Measurements from ENCODE around the gene ACSBG1.

Gene ACSBG1

GRCh38 chr15:78194568-78194925 lies 39.8 kb downstream of the ACSBG1 start:
- peak overlapping the region; percentile 1 for H2BK5ac ChIP-seq (ENCODE audit: low read length)
- no peak for DNase-seq (ENCODE audit: low spot score)
- no peak overlapping the region for H3K4me2 ChIP-seq (ENCODE audit: insufficient read depth, low read length, poor library complexity, severe bottlenecking)
- H2BK120ac ChIP-seq (ENCODE audit: low read depth, low read length): no peak overlapping the region
- H3K9ac ChIP-seq (ENCODE audit: low read depth, low read length, poor library complexity): peak overlapping the region; percentile 51
- no peak overlapping the region for H2AK5ac ChIP-seq (ENCODE audit: low read depth, low read length)
- peak overlapping the region; percentile 86 for H2BK15ac ChIP-seq (ENCODE audit: low read length)
- peak overlapping the region; percentile 3 for H3K18ac ChIP-seq (ENCODE audit: low read length)
- no peak overlapping the region for H3K27ac ChIP-seq (replicated peaks; ENCODE audit: low read length)
- H2AFZ ChIP-seq (ENCODE audit: low read length): peak overlapping the region; percentile 29
- H3K9me3 ChIP-seq (replicated peaks in 1 of 2; ENCODE audit: control insufficient read depth in 2 of 2, insufficient read depth in 1 of 2, low read depth in 1 of 2, low read length in 2 of 2): no peaks in the 10 kb centered on the region
- H3K4ac ChIP-seq (ENCODE audit: low read length): no peak overlapping the region
- H3K4me1 ChIP-seq (ENCODE audit: control insufficient read depth in 2 of 2, insufficient read depth in 1 of 2, low read depth in 1 of 2, low read length in 2 of 2): peaks cover 0 to 4% of the 10 kb centered on the region in 2 donors
- no peaks in the 10 kb centered on the region for H3K79me1 ChIP-seq (ENCODE audit: low read depth, low read length)
- peak overlapping the region; percentile 69 for H3K23ac ChIP-seq (ENCODE audit: low read depth, low read length, poor library complexity)
- H2BK12ac ChIP-seq (ENCODE audit: low read length): peak overlapping the region; percentile 28
- no peaks in the 10 kb centered on the region for H3K36me3 ChIP-seq (replicated peaks in 1 of 2; ENCODE audit: control insufficient read depth in 2 of 2, insufficient read depth in 2 of 2, low read length in 2 of 2)
- H3K14ac ChIP-seq (ENCODE audit: low read length): no peak overlapping the region
- H4K91ac ChIP-seq (ENCODE audit: low read depth, low read length, poor library complexity): no peak overlapping the region
- no peak overlapping the region for H4K8ac ChIP-seq (ENCODE audit: low read depth, low read length)
- no peaks in the 10 kb centered on the region for H3K27me3 ChIP-seq (ENCODE audit: control insufficient read depth in 3 of 3, insufficient read depth in 3 of 3, low read depth in 1 of 3, low read length in 3 of 3)
- no CpG with 5 or more reads among the region's 15 CpGs for WGBS, 2 donors (ENCODE audit: extremely low coverage in 2 of 2, insufficient read length in 2 of 2, insufficient replicate concordance in 1 of 2)
- H3K4me3 ChIP-seq (ENCODE audit: low read length in 2 of 2): no peak overlapping the region

DNA sequence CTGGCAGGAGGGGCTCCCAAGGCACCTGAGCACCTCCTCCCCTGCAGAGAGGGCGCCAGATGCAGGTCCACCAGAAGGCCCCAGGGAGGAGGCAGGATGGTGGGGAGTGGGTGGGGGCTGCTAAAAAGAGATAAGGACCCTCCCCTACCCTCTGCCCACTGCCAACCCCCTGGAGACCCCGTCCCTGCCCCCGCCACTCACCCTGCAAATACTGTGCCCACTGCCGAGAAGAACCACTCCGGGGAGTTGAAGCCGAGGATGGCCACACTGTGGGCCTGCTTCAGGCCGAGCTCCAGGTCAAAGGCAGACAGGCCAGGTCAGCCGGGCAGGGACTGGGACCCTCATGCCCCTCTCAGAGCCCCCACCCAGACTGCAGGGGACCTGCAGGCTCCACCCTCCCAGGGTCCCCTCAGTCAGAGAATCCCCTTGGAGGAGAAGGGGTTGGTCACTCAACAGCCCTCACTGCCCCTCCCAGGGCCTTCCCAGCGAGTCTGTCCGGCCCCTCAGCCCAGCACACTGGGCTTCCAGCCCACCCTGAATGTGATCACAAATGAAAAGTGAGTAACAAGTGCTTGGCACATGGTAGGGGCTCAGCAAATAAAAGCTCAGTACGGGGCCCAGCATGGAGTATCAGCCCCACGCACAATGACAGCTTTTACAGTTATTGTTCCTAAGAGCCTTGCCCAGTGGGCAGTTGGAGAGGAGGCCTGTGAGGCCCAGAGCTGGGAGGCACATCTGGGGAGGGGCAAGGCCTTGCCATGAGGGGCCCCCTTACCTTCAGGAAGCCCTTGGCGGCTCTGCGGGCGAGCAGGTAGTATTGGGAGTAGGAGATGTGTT lies 40.4 kb downstream of the ACSBG1 start:
- H3K79me1 ChIP-seq (ENCODE audit: low read depth, low read length): no peaks in the 10 kb centered on the region
- no peak overlapping the region for H3K4me2 ChIP-seq (ENCODE audit: insufficient read depth, low read length, poor library complexity, severe bottlenecking)
- H4K91ac ChIP-seq (ENCODE audit: low read depth, low read length, poor library complexity): no peak overlapping the region
- no peak overlapping the region for H3K14ac ChIP-seq (ENCODE audit: low read length)
- H3K4me3 ChIP-seq (ENCODE audit: low read length in 2 of 2): no peak overlapping the region
- H3K4ac ChIP-seq (ENCODE audit: low read length): no peak overlapping the region
- no peak overlapping the region for H2BK120ac ChIP-seq (ENCODE audit: low read depth, low read length)
- no peak overlapping the region for H3K27ac ChIP-seq (replicated peaks; ENCODE audit: low read length)
- peak overlapping the region; percentile 31 for H3K18ac ChIP-seq (ENCODE audit: low read length)
- H3K23ac ChIP-seq (ENCODE audit: low read depth, low read length, poor library complexity): no peak overlapping the region
- peak overlapping the region; percentile 1 for H2BK5ac ChIP-seq (ENCODE audit: low read length)
- H3K9me3 ChIP-seq (replicated peaks in 1 of 2; ENCODE audit: control insufficient read depth in 2 of 2, insufficient read depth in 1 of 2, low read depth in 1 of 2, low read length in 2 of 2): no peaks in the 10 kb centered on the region
- no CpG with 5 or more reads among the region's 15 CpGs for WGBS, 2 donors (ENCODE audit: extremely low coverage in 2 of 2, insufficient read length in 2 of 2, insufficient replicate concordance in 1 of 2)
- no peaks in the 10 kb centered on the region for H3K36me3 ChIP-seq (replicated peaks in 1 of 2; ENCODE audit: control insufficient read depth in 2 of 2, insufficient read depth in 2 of 2, low read length in 2 of 2)
- H2AK5ac ChIP-seq (ENCODE audit: low read depth, low read length): peak overlapping the region; percentile 46
- H4K8ac ChIP-seq (ENCODE audit: low read depth, low read length): no peak overlapping the region
- H3K9ac ChIP-seq (ENCODE audit: low read depth, low read length, poor library complexity): no peak overlapping the region
- peaks cover 0 to 4% of the 10 kb centered on the region in 2 donors for H3K4me1 ChIP-seq (ENCODE audit: control insufficient read depth in 2 of 2, insufficient read depth in 1 of 2, low read depth in 1 of 2, low read length in 2 of 2)
- H2AFZ ChIP-seq (ENCODE audit: low read length): peak overlapping the region; percentile 29
- H2BK15ac ChIP-seq (ENCODE audit: low read length): peak overlapping the region; percentile 86
- no peak for DNase-seq (ENCODE audit: low spot score)
- H2BK12ac ChIP-seq (ENCODE audit: low read length): no peak overlapping the region
- H3K27me3 ChIP-seq (ENCODE audit: control insufficient read depth in 3 of 3, insufficient read depth in 3 of 3, low read depth in 1 of 3, low read length in 3 of 3): no peaks in the 10 kb centered on the region

DNA sequence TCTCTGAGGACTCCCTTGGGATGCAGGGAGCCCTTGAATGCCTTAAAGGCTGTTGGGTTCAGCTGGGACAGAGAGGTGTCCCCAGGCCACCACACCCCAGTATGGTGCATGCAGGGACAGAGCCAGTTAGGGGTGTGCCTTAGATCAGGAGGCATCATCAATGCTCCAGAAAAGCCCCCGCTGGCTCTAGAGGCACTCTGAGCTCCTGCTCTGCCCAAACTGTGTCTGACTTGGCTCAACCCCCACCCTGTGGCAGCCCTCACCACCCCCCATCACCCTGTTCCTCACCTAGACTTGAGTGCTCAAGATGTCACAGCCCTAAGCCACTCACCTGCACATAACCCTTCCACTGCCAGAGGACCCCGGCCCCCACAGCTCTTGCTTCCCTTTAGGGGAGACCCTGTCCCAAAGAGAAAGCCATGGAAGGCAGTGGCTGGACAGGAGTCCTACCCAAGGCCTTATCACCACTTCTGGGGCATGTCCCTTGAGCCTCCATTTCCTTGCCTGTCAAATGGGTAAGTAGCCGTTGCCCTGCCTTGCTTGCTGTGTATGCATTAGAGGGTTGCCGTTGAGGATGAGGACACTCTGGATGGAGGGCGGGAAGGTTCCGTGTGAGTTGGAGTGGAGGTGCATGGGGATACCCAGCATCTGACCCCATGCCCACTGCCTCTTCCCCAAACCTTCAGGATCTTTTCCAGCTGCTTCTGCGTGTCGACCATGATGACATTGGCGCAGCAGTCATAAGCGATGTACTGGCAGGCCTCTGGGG lies 41.4 kb downstream of the ACSBG1 start:
- H3K23ac ChIP-seq (ENCODE audit: low read depth, low read length, poor library complexity): peak overlapping the region; percentile 55
- H3K9me3 ChIP-seq (replicated peaks in 1 of 2; ENCODE audit: control insufficient read depth in 2 of 2, insufficient read depth in 1 of 2, low read depth in 1 of 2, low read length in 2 of 2): no peaks in the 10 kb centered on the region
- H3K27me3 ChIP-seq (ENCODE audit: control insufficient read depth in 3 of 3, insufficient read depth in 3 of 3, low read depth in 1 of 3, low read length in 3 of 3): no peaks in the 10 kb centered on the region
- no peak overlapping the region for H3K4me2 ChIP-seq (ENCODE audit: insufficient read depth, low read length, poor library complexity, severe bottlenecking)
- H3K4me3 ChIP-seq (ENCODE audit: low read length in 2 of 2): no peak overlapping the region
- H3K4ac ChIP-seq (ENCODE audit: low read length): no peak overlapping the region
- peak overlapping the region; percentile 26 for H2AK5ac ChIP-seq (ENCODE audit: low read depth, low read length)
- no peak for DNase-seq (ENCODE audit: low spot score)
- H2BK12ac ChIP-seq (ENCODE audit: low read length): no peak overlapping the region
- H3K9ac ChIP-seq (ENCODE audit: low read depth, low read length, poor library complexity): no peak overlapping the region
- no peak overlapping the region for H3K27ac ChIP-seq (replicated peaks; ENCODE audit: low read length)
- H4K91ac ChIP-seq (ENCODE audit: low read depth, low read length, poor library complexity): no peak overlapping the region
- H3K79me1 ChIP-seq (ENCODE audit: low read depth, low read length): no peaks in the 10 kb centered on the region
- H3K18ac ChIP-seq (ENCODE audit: low read length): no peak overlapping the region
- peak overlapping the region; percentile 38 for H3K14ac ChIP-seq (ENCODE audit: low read length)
- H3K4me1 ChIP-seq (ENCODE audit: control insufficient read depth in 2 of 2, insufficient read depth in 1 of 2, low read depth in 1 of 2, low read length in 2 of 2): peaks cover 0 to 4% of the 10 kb centered on the region in 2 donors
- H2AFZ ChIP-seq (ENCODE audit: low read length): no peak overlapping the region
- H3K36me3 ChIP-seq (replicated peaks in 1 of 2; ENCODE audit: control insufficient read depth in 2 of 2, insufficient read depth in 2 of 2, low read length in 2 of 2): no peaks in the 10 kb centered on the region
- H2BK5ac ChIP-seq (ENCODE audit: low read length): no peak overlapping the region
- WGBS, 2 donors (ENCODE audit: extremely low coverage in 2 of 2, insufficient read length in 2 of 2, insufficient replicate concordance in 1 of 2): no CpG with 5 or more reads among the region's 10 CpGs
- H4K8ac ChIP-seq (ENCODE audit: low read depth, low read length): no peak overlapping the region
- no peak overlapping the region for H2BK120ac ChIP-seq (ENCODE audit: low read depth, low read length)
- no peak overlapping the region for H2BK15ac ChIP-seq (ENCODE audit: low read length)

- Histone ChIP-seq H4K8ac (ENCODE audit: low read depth, low read length) (no peak overlapping the region), H3K9me3 (replicated peaks in 1 of 2; ENCODE audit: control insufficient read depth in 2 of 2, insufficient read depth in 1 of 2, low read depth in 1 of 2, low read length in 2 of 2) (no peaks in the 10 kb centered on the region), H3K18ac (ENCODE audit: low read length) (no peak overlapping the region), H3K4me2 (ENCODE audit: insufficient read depth, low read length, poor library complexity, severe bottlenecking) (no peak overlapping the region), H2BK15ac (ENCODE audit: low read length) (no peak overlapping the region), H3K27me3 (ENCODE audit: control insufficient read depth in 3 of 3, insufficient read depth in 3 of 3, low read depth in 1 of 3, low read length in 3 of 3) (no peaks in the 10 kb centered on the region), H3K79me1 (ENCODE audit: low read depth, low read length) (peaks cover 2% of the 10 kb centered on the region), H2BK120ac (ENCODE audit: low read depth, low read length) (no peak overlapping the region), H4K91ac (ENCODE audit: low read depth, low read length, poor library complexity) (no peak overlapping the region), H3K23ac (ENCODE audit: low read depth, low read length, poor library complexity) (no peak overlapping the region), H3K9ac (ENCODE audit: low read depth, low read length, poor library complexity) (no peak overlapping the region), H3K4me3 (ENCODE audit: low read length in 2 of 2) (no peak overlapping the region), H2BK5ac (ENCODE audit: low read length) (no peak overlapping the region), H3K4me1 (ENCODE audit: control insufficient read depth in 2 of 2, insufficient read depth in 1 of 2, low read depth in 1 of 2, low read length in 2 of 2) (no peaks in the 10 kb centered on the region), H2BK12ac (ENCODE audit: low read length) (no peak overlapping the region), H3K14ac (ENCODE audit: low read length) (no peak overlapping the region), H3K27ac (replicated peaks; ENCODE audit: low read length) (no peak overlapping the region), H3K4ac (ENCODE audit: low read length) (no peak overlapping the region), H2AFZ (ENCODE audit: low read length) (no peak overlapping the region), H3K36me3 (replicated peaks in 1 of 2; ENCODE audit: control insufficient read depth in 2 of 2, insufficient read depth in 2 of 2, low read length in 2 of 2) (no peaks in the 10 kb centered on the region), H2AK5ac (ENCODE audit: low read depth, low read length) (no peak overlapping the region)
- WGBS, 2 donors (ENCODE audit: extremely low coverage in 2 of 2, insufficient read length in 2 of 2, insufficient replicate concordance in 1 of 2): no CpG with 5 or more reads among the region's 4 CpGs
- no peak for DNase-seq (ENCODE audit: low spot score)
These were observed 51.5 kb downstream of the ACSBG1 start for GRCh38 chr15:78182821-78183220.

All from neuronal stem cell (in vitro differentiated cells).